ENCODE results near the gene PSMG1.
A peak's percentile ranks its signal among the peaks of the same experiment; 100 is the strongest.
"Not testable (repeated sequence)": the region's sequence is repeated elsewhere in the genome, so short reads cannot be mapped to it uniquely, and the experiment has no call there.

PSMG1 gene

DNA sequence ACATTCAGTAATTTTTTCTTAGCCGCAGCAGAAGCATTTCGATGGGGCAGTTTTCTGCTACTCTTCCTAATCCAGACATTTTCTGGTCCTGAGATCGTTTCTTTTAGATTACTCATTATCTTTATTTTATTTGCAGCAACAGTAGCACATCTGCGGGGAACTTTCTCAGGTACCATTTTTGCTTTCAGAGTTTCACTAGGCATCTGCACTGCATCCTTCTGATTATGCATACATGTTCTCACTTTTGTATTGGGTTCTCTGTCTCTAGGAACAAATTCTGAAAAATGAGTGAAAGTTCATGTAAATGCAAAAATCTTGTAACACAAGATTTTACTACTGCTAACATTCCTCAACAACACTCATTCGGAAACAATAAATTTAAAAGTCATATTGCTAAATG lies 3.9 kb upstream of the PSMG1 start:
- DNase-seq = no peak

DNA sequence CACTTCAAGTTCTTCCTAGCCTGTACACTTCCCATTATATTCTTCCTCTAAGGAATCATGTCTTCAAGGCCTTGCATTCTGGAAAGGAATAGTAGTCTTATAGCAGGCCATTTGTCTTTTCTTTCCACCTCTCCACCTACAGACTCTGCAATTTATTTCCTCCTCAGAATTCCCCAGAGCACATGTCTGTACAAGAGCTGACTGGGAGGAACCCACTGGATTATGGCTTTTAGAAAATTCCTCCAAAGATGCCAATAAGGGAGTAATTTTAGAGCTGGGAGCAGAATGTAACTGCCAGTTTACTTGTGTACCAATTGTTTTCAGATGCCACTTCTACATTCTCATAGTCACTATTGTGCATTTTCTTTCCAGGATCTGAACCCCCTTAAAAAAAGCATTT lies 3.4 kb upstream of the PSMG1 start:
- no peak for DNase-seq

DNA sequence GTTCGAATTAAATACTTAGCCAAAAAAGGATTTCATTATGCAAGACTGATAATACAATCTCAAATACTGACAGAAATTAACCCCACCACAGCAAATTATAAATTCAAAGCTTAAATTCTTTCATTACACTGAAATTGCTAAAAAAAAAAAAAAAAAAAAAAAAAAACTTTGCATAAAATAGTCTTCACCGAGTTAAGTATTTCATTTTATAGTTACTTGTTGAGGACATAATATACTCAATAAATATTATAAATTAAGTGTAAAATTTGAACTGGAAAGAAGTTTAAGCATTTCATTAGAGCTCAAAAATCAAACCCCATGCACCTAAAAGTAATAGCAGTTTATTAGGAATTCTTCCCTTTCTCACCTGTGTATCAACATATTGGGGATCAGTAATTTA lies 1.9 kb upstream of the PSMG1 start:
- no peak for DNase-seq

GRCh38 chr21:39184050-39184980 lies 1.1 kb upstream of the PSMG1 start:
- no peak for DNase-seq

- peak; percentile 19 for DNase-seq
Measured at GRCh38 chr21:39182484-39183271, 573 bp downstream of the PSMG1 start.

- no peak for DNase-seq
Measured at GRCh38 chr21:39182016-39182415, 1.2 kb downstream of the PSMG1 start.

DNA sequence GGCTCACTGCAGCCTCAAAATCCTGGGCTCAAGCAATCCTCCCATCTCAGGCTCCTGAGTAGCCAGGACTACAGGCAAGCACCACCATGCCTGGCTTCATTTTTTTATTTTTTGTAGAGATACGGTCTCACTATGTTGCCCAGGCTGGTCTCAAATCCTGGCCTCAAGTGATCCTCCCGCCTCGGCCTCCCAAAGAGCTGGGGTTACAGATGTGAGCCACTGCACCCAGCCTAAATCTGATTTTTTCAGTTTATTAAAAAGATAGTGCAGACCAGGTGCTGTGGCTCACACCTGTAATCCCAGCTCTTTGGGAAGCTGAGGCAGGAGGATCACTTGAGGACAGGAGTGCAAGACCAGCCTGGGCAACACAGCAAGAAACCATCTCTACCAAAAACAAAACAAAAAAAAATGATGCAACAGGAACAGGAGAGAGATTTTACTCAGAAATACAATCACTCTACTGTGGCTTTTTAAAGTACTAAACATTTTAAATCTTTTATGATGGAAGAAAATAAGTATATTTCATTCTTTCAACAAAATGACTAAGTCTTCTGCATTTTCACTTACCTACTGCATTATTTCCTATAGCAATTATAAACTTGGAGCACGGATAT lies 1.9 kb downstream of the PSMG1 start:
- DNase-seq = no peak

- DNase-seq = no peak
Measured at GRCh38 chr21:39180429-39181019, 2.7 kb downstream of the PSMG1 start.

DNA sequence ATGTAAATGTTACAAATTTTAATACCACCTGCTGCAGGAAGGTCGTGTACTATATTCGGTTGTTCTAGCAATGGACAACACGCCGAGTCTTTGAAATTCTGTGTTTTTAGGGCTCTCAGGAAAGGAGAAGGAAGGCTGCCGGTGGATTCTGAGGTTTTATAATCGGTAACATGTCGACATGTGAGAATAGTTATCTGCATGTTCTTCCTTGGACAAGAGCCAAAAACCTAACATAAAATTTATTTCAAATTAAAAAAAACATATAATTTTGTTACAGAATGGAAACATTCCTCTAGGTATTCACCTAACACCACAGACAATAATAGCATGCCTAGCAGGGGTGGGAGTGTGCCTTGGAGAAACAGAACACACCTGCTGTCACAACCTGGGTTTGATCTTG lies 4.8 kb downstream of the PSMG1 start:
- no peak for DNase-seq

- no peak for DNase-seq
Measured at GRCh38 chr21:39176271-39176709, 7.0 kb downstream of the PSMG1 start.

DNA sequence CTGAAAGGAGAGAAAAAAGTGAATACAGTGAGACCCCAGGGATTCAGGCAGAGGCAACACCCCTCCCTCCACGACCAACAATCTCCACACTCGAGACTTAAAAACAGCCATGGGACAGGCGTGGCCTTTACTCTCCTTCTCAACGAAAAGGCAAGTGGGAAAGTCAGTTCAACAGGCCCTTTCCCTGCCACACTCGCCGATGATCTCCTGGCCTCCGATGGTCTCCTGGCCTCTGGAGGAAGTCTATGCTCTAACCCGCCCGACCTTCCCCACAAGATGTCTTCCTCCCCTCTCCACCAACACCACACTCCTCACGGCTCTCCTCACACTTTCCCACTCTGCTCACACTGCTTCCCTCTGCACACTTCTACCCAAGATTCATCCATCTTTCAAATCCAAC lies 7.6 kb downstream of the PSMG1 start:
- no peak for DNase-seq

GRCh38 chr21:39175154-39175553 lies 8.1 kb downstream of the PSMG1 start:
- DNase-seq = peak; percentile 57

DNA sequence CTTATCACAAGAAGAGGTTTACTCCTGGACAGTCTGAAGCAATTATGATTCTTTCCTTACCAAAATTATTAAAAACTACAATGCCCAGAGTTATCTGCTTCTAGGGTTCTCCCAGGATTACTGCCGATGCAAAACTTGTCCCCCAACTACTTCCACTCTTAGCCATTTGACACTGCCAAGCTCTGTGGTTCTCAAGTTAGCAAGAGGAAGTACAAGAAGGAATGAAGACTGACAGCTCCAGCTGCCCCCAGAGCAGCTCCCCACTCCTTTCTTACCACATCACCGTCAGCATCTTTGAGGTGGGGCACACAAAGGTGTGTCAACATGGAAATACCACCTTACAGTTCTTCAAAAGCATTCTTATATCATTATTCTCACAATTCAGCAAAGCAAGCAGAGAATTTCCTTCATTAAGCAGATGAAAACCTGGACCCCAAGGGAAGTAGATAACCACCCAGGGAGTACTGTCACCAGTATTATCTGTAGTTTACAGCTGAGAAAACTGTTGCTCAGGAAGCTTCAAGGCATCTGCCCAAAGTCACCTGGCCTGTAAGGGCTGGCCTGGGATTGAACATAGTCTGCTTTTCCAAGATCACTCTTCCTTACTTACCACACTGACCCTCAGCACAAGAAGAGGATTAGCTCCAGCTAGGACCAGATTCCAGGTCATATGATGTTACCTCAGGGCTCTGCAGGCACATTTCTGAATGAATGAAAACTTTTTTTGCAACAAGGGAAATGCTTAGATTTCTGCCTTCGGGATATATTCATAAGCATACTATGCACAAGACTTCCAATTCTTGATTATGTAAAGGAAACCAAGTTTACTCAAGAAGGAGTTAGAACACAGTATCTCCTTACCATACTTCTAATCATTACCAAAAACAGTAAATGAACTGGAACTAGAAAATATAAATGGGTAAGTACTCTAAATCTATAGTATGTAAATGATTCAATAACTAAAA lies 9.3 kb downstream of the PSMG1 start:
- no peak for DNase-seq

DNA sequence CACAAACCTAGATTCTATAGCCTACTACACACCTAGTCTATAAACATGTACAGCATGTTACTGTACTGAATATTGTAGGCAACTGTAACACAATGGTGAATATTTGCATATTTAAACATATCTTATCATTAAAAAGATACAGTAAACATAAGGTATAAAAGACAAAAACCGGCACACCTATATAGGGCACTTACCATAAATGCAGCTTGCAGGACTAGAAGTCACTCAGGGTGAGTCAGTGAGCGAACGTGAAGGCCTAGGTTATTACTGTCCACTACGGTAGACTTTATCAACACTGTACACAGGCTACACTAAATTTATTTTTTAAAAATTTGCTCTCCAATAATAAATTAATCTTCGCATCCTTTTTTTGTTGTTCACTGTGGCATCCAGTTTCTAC lies 13.3 kb downstream of the PSMG1 start:
- DNase-seq = no peak

GRCh38 chr21:39168800-39169199 lies 14.5 kb downstream of the PSMG1 start:
- no peak for DNase-seq

DNA sequence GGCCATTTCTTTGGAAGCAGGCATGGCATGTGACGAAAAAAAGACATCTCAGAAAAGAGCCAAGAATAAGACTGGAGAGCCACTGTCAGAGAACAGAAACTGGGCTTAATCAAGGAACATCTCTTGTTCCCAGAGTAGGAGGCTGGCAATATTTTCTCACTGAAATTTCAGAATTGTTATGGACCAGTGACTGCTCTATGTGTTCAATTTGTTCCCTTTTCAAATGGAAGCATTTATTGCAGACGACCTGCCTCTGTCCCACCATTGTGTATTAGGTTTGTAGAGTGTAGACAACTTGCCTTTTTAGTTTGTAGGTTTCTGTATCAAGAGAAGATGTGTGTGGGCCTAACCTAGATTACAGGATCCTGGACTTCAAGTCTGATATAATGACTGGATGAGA lies 18.7 kb downstream of the PSMG1 start:
- DNase-seq = no peak

DNA sequence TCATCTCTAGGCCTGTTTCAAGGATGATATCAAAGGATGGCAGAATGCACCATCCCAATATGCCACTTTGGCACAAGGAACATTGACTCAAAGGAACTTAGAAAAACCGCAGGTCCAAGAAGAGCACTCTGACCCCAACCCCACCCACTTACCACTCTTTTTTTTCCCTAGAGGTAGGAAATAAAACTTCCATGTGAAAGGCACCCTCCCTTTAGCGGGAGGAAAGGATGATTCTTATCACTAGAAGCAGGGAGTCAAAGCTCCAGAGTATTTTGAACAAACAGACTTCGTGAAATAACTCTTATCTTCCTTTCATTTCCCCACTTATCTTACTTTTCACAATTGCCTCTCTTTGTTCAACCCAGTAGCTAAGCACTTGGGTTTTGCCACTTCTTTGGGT lies 22.2 kb downstream of the PSMG1 start:
- no peak for DNase-seq

GRCh38 chr21:39159342-39160063 lies 23.7 kb downstream of the PSMG1 start:
- DNase-seq = no peak

DNA sequence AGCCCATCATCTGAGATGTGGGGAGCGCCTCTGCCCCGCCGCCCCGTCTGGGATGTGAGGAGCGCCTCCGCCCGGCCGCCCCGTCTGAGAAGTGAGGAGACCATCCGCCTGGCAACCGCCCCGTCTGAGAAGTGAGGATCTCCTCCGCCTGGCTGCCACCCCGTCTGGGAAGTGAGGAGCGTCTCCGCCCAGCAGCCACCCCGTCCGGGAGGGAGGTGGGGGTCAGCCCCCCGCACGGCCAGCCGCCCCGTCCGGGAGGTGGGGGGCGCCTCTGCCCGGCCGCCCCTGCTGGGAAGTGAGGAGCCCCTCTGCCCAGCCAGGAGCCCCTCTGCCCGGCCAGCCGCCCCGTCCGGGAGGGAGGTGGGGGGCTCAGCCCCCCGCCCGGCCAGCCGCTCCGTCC lies 26.0 kb downstream of the PSMG1 start:
- DNase-seq = not testable (repeated sequence)

DNA sequence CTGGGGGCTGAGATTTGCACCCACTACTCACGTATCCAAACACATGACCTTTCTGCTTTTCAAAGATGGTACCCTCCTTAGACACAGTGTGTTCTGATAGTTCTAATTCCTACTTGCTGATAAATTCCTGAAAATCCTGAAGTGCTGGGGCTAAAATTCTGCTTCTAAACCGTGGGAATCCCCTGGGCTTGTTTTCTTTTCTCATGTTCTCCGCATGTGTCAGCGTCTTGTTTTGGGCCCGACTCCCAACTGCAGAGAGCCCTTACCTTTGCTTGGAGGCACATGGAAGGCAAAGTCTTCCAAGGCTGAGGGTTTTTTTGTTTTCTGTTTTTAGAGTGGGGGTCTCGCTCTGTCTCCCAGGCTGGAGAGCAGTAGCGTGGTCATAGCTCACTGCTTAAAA lies 27.2 kb downstream of the PSMG1 start:
- no peak for DNase-seq

GRCh38 chr21:39155578-39155977 lies 27.7 kb downstream of the PSMG1 start:
- DNase-seq = no peak
